Left renal cortex interstitium (tissue), 4 donors: ENCODE data around the gene KRT6A. TPM values are rescaled to one million over a fixed set of nuclear protein-coding genes. Genes with fewer than 3 reads are reported as not detected.

Experiments
- DNase-seq, 4 donors: peaks; one replicate each; pipeline ENCODE4 v3.0.0-alpha.2; 2013; ENCODE audit warnings: low read depth in 4 of 4, low spot score in 2 of 4, missing footprints in 1 of 4
- polyA plus RNA-seq, 4 donors: library from polyadenylated mRNA; unstranded; fragments of 120-200 nt; gene quantifications; one replicate each; pipeline ENCODE4 v1.2.1, GENCODE V29; 2013; ENCODE audit not compliant: insufficient read length in 4 of 4

The KRT6A gene
- polyA plus RNA-seq, 4 donors, result not detected

DNA sequence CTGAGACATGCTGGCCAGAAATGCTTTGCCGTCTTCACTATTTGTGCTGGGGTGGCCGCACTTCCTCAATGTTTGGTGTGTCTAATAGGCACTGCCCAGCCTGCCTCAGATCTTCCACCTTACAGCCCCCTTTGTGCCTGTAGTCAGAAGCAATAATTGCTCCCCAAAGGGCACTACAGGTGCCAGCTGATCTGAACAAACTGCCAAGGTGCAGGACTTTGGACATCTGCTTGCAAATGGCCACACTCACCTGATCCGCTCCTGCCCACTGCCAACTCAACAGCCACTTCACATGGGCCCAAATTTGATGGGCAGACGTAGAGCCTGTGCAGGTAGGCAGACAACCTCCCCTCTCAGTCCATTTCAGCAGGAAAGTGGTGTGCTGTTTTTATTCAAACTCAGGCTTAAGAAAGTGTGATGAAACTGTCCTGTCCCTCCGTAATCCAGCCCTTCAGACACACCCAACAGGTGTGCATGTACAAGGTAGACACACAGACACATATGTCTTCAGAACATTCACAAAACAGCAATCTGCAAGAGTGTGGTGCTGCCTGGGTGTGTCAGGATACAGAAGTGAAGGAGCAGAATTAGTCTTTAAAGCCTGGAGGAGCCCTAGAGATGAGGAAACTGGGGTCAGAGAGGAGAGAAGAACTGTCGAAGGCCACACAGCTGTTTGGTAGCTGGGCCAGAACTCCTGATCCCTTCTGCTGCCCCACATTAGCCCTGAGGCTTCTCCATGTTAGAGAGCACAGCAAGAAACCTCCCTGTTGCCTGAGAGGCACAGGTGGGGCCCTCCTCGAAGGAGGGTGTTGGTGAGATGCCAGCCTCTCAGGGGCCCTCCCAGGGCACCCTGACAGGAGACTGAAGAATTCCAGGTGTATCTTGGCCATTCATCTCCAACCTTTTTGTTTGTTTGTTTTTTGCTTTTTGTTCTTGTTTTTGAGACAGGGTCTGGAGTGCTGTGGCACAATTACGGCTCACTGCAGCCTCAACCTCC is 54.5 kb downstream of the KRT6A start:
- no peak for DNase-seq

DNA sequence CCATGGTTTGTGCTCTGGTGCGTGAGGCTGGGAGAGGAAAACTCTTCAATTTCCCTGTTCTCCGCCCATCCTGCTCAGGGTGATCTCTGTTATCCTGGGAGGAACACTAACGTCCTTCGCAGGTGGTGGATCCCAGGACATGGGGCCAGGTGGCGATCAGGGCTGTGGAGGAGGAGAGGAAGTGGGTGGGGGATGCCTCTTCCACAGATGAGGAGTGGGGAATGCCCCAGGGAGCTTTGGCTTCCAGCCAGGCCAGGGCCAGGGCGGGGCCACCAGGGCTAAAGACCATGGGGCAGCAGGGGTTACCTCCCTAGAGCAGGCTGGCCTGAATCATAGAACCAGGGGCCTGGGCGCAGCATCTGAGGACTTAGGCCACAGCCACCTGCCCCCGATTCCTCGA is 55.5 kb downstream of the KRT6A start:
- no peak for DNase-seq

Other genes with a start within 250 kb of the KRT6A start
- gene KRT86, start 218.6 kb downstream of the KRT6A start, polyA plus RNA-seq, result under 1 TPM in 2 of 4 donors, not detected in 2; 0.08 to 0.25 TPM
- gene KRT81, start 201.7 kb downstream of the KRT6A start, polyA plus RNA-seq, result not detected
- gene KRT83, start 171.9 kb downstream of the KRT6A start, polyA plus RNA-seq, result not detected
- gene KRT85, start 125.8 kb downstream of the KRT6A start, polyA plus RNA-seq, result not detected
- gene KRT84, start 107.6 kb downstream of the KRT6A start, polyA plus RNA-seq, result not detected
- not detected for gene KRT82, start 86.9 kb downstream of the KRT6A start, polyA plus RNA-seq
- not detected for gene KRT75, start 58.9 kb downstream of the KRT6A start, polyA plus RNA-seq
- gene KRT6B, start 41.1 kb downstream of the KRT6A start, polyA plus RNA-seq, result not detected
- gene KRT6C, start 19.5 kb downstream of the KRT6A start, polyA plus RNA-seq, result not detected
- 1 to 10 TPM in 1 of 4 donors, under 1 TPM in 2, not detected in 1; 0.08 to 1.0 (median 0.16) TPM for gene KRT5, start 27.1 kb upstream of the KRT6A start, polyA plus RNA-seq
- gene KRT71, start 59.9 kb upstream of the KRT6A start, polyA plus RNA-seq, result not detected
- gene KRT74, start 80.6 kb upstream of the KRT6A start, polyA plus RNA-seq, result not detected
- gene KRT72, start 108.2 kb upstream of the KRT6A start, polyA plus RNA-seq, result under 1 TPM in 2 of 4 donors, not detected in 2; 0.08 to 0.17 TPM
- gene KRT73, start 125.3 kb upstream of the KRT6A start, polyA plus RNA-seq, result under 1 TPM in 1 of 4 donors, not detected in 3; 0.06 TPM
- not detected for gene KRT2, start 159.0 kb upstream of the KRT6A start, polyA plus RNA-seq
- under 1 TPM; 0.21 to 0.32 (median 0.28) TPM for gene KRT1, start 187.2 kb upstream of the KRT6A start, polyA plus RNA-seq
- not detected for gene KRT77, start 210.3 kb upstream of the KRT6A start, polyA plus RNA-seq